ENCODE measurements around the gene ADNP2. TPM values are rescaled to one million over a fixed set of nuclear protein-coding genes. Genes with fewer than 3 reads are reported as not detected.
A peak's percentile ranks its signal among the peaks of the same experiment; 100 is the strongest.

Gene ADNP2
- total RNA-seq, 4 donors from 2014 or later, result 16.4 to 28.4 (median 17.8) TPM

GRCh38 chr18:80105369-80106167, 3.5 kb upstream of the ADNP2 start:
- WGBS, 2 donors, result 81 to 86% methylated on average over 12 to 13 of the region's 13 CpGs
- intact Hi-C loops (cut with DNase I), result no loop called here
- DNase-seq, result no peak

GRCh38 chr18:80106482-80107051, 2.5 kb upstream of the ADNP2 start:
- intact Hi-C loops (cut with DNase I), result no loop called here
- TF ChIP-seq CTCF (IDR thresholded peaks at IDR 0.05) (no peak), POLR2A (IDR thresholded peaks at IDR 0.05) (no peak)
- Histone ChIP-seq H3K27me3 (no peaks in the 10 kb centered on the region), H3K27ac (no peak overlapping the region), H3K9me3 (no peaks in the 10 kb centered on the region), H3K36me3 (no peaks in the 10 kb centered on the region), H3K4me3 (replicated peaks in 1 of 3) (no peak overlapping the region), H3K4me1 (peaks cover 9 to 13% of the 10 kb centered on the region in 2 donors)
- DNase-seq, result no peak
- 51 to 53% methylated on average over 5 to 6 of the region's 6 CpGs for WGBS, 2 donors

More at GRCh38 chr18:80105369-80106167, 3.5 kb upstream of the ADNP2 start:
- Histone ChIP-seq H3K36me3 (no peaks in the 10 kb centered on the region), H3K4me1 (peaks cover 6 to 7% of the 10 kb centered on the region in 2 donors), H3K4me3 (replicated peaks in 1 of 3) (no peak overlapping the region), H3K9me3 (no peaks in the 10 kb centered on the region), H3K27me3 (no peaks in the 10 kb centered on the region), H3K27ac (no peak overlapping the region)
- TF ChIP-seq CTCF (IDR thresholded peaks at IDR 0.05) (no peak), POLR2A (IDR thresholded peaks at IDR 0.05) (no peak)

GRCh38 chr18:80107426-80107825, 1.6 kb upstream of the ADNP2 start:
- DNase-seq, result no peak
- H3K36me3 ChIP-seq, result no peaks in the 10 kb centered on the region
- H3K4me1 ChIP-seq, result peaks cover 9 to 13% of the 10 kb centered on the region in 2 donors
- 67 to 71% methylated on average over 10 of the region's 10 CpGs for WGBS, 2 donors
- TF ChIP-seq CTCF (IDR thresholded peaks at IDR 0.05) (no peak), POLR2A (IDR thresholded peaks at IDR 0.05) (no peak)
- no peaks in the 10 kb centered on the region for H3K9me3 ChIP-seq
- no peak overlapping the region for H3K4me3 ChIP-seq (replicated peaks in 1 of 3)
- no peak overlapping the region for H3K27ac ChIP-seq
- intact Hi-C loops (cut with DNase I), result no loop called here
- H3K27me3 ChIP-seq, result no peaks in the 10 kb centered on the region

GRCh38 chr18:80108121-80108536, 933 bp upstream of the ADNP2 start:
- peak in 1 of 2 donors; percentile 15 for DNase-seq
- 92 to 96% methylated on average over 23 of the region's 23 CpGs for WGBS, 2 donors
- intact Hi-C loops (cut with DNase I), result no loop called here

More at GRCh38 chr18:80108121-80108536, 933 bp upstream of the ADNP2 start:
- H3K36me3 ChIP-seq, result no peaks in the 10 kb centered on the region
- no peaks in the 10 kb centered on the region for H3K27me3 ChIP-seq
- no peaks in the 10 kb centered on the region for H3K9me3 ChIP-seq
- peaks cover 9 to 13% of the 10 kb centered on the region in 2 donors for H3K4me1 ChIP-seq
- no peak for TF ChIP-seq POLR2A (IDR thresholded peaks at IDR 0.05)
- TF ChIP-seq CTCF (IDR thresholded peaks at IDR 0.05), result no peak
- H3K4me3 ChIP-seq (replicated peaks in 1 of 3), result no peak overlapping the region
- peak overlapping the region in 1 of 3 donors; percentile 91 for H3K27ac ChIP-seq
